Hepatocyte (in vitro differentiated cells): ENCODE results near the gene KDM6A.
"Not testable (repeated sequence)": the region's sequence is repeated elsewhere in the genome, so short reads cannot be mapped to it uniquely, and the experiment has no call there.

ENCODE experiments used
- CTCF ChIP-seq: fragments of 200-600 bp; sonication (generic); IDR thresholded peaks from 2 replicates; pipeline ENCODE4 v1.5.1; 2016; ENCODE audit warnings: antibody characterized with exemption, mild to moderate bottlenecking; ENCODE audit not compliant: poor library complexity
- EZH2 ChIP-seq: fragments of 200-600 bp; sonication (generic); IDR thresholded peaks from 2 replicates; pipeline ENCODE4 v1.6.1; 2016; ENCODE audit warnings: antibody characterized with exemption, mild to moderate bottlenecking, borderline replicate concordance
- EZH2phosphoT487 ChIP-seq: fragments of 200-600 bp; sonication (generic); IDR thresholded peaks from one replicate; pipeline ENCODE4 v1.6.1; 2018; ENCODE audit warnings: antibody characterized with exemption, mild to moderate bottlenecking, low read depth, moderate library complexity; ENCODE audit not compliant: unreplicated experiment, severe bottlenecking

- TF ChIP-seq CTCF, EZH2, EZH2phosphoT487: not testable (repeated sequence)
Measured at GRCh38 chrX:44850891-44851290, 22.1 kb upstream of the KDM6A start.
